ENCODE data around the gene ELN. TPM values are rescaled to one million over a fixed set of nuclear protein-coding genes. Genes with fewer than 3 reads are reported as not detected.
"Not testable (repeated sequence)": the region's sequence is repeated elsewhere in the genome, so short reads cannot be mapped to it uniquely, and the experiment has no call there.

Gene ELN
- not detected for total RNA-seq

DNA sequence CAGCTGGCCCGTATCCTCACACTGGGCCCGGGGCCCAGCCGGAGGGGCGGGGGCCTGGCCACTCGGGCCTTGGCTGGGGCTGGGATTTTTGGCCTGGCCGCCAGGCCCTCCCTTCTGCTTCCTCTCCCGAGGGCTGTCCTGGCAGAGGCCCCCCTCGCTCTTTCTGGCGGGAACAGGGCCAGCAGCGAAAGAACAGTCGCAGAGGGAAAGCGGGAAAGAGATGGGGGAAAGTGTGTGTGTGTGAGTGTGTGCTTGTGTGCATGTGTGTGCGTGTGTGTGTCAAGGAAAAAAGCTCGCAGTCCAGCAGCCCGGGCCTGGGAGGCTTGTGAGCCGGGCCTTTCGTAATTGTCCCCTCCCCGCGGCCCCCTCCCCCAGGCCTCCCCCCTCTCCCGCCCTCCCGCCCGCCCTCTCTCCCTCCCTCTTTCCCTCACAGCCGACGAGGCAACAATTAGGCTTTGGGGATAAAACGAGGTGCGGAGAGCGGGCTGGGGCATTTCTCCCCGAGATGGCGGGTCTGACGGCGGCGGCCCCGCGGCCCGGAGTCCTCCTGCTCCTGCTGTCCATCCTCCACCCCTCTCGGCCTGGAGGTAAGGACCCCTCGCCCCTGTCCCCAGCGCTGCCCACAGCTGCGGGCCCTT lies at the start of gene ELN:
TSS of gene ELN (plus strand) at position 491 of the 638 bp plus-strand sequence. CDS start at position 506, 15 bp downstream.
- POLR2A ChIA-PET: no interaction called here
- Mint-ChIP-seq H3K27ac (no peak within 1 kb of the TSS), H3K27me3 (ENCODE audit: low read depth) (peaks cover 47% of the 10 kb centered on the region), H3K9me3 (ENCODE audit: insufficient read depth) (no peaks in the 10 kb centered on the region), H3K4me1 (ENCODE audit: low read depth) (no peaks in the 10 kb centered on the region), H3K4me3 (no peak within 1 kb of the TSS), H3K36me3 (ENCODE audit: low read depth) (no peaks in the 10 kb centered on the region)
- ATAC-seq (no peak), DNase-seq (no peak)
- CTCF ChIA-PET: no interaction called here

GRCh38 chr7:73978661-73979563 lies 49.1 kb upstream of the ELN start:
- DNase-seq: peak; percentile 43
- H3K4me1 Mint-ChIP-seq (ENCODE audit: low read depth): no peaks in the 10 kb centered on the region
- peak; percentile 71 for ATAC-seq
- H3K9me3 Mint-ChIP-seq (ENCODE audit: insufficient read depth): no peaks in the 10 kb centered on the region
- POLR2A ChIA-PET: no interaction called here
- no peak overlapping the region for H3K27ac Mint-ChIP-seq
- CTCF ChIA-PET: interaction anchor here (0.7 to 1.4 kb wide), 7 partner anchors 12 to 422 kb away, joined by 3 to 5 read pairs (median 3); no protein-coding TSS in a partner anchor
- no peak overlapping the region for H3K4me3 Mint-ChIP-seq
- no peaks in the 10 kb centered on the region for H3K36me3 Mint-ChIP-seq (ENCODE audit: low read depth)
- no peaks in the 10 kb centered on the region for H3K27me3 Mint-ChIP-seq (ENCODE audit: low read depth)

DNA sequence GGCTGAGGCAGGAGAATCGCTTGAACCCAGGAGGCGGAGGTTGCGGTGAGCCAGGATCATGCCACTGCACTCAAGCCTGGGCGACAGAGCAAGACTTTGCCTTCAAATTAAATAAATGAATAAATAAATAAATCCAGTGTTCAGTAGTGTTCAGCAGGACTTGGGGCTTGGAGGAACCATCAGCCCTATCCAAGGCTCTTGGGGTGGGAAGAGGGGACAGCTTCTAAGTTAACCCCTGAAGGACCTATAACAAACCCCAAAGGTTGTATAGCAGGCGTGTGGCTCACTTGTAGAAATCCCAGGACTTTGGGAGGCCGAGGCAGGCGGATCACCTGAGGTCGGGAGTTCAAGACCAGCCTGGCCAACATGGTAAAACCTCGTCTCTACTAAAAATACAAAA lies 48.3 kb upstream of the ELN start:
- H3K27ac Mint-ChIP-seq, ATAC-seq: not testable (repeated sequence)

DNA sequence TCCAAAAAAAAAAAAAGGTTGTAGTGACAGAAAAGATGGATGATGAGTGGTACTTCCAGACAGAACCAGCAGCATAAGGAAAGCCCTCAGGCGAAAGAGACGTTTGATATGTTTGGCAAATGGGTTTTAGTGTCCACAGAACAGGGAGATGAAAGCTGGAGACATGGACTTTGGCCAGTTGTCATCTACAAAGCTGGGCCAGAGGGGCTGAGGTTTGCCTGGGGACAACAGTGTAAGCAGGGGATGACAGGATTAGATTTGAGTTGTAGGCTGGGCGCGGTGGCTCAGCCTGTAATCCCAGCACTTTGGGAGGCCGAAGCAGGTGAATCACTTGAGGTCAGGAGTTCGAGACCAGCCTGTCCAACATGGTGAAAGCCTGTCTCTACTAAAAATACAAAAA lies 47.8 kb upstream of the ELN start:
- no peak for DNase-seq
- ChIA-PET CTCF (interaction anchor here (1.4 kb wide), 1 partner anchor 221 kb away, joined by 3 read pairs; no protein-coding TSS in a partner anchor), POLR2A (no interaction called here)
- Mint-ChIP-seq H3K27ac (no peak overlapping the region), H3K9me3 (ENCODE audit: insufficient read depth) (no peaks in the 10 kb centered on the region), H3K4me3 (no peak overlapping the region), H3K4me1 (ENCODE audit: low read depth) (no peaks in the 10 kb centered on the region), H3K36me3 (ENCODE audit: low read depth) (no peaks in the 10 kb centered on the region), H3K27me3 (ENCODE audit: low read depth) (no peaks in the 10 kb centered on the region)
- ATAC-seq: no peak

More for the DNA sequence above, 48.3 kb upstream of the ELN start:
- H3K4me3 Mint-ChIP-seq; H3K36me3 Mint-ChIP-seq (ENCODE audit: low read depth); H3K27me3 Mint-ChIP-seq (ENCODE audit: low read depth); H3K4me1 Mint-ChIP-seq (ENCODE audit: low read depth); DNase-seq; POLR2A ChIA-PET; H3K9me3 Mint-ChIP-seq (ENCODE audit: insufficient read depth): not testable (repeated sequence)
- CTCF ChIA-PET: interaction anchor here (0.8 to 1.4 kb wide), 6 partner anchors 11 to 421 kb away, joined by 3 to 5 read pairs (median 3); no protein-coding TSS in a partner anchor

- no peak overlapping the region for H3K4me3 Mint-ChIP-seq
- no peak overlapping the region for H3K27ac Mint-ChIP-seq
- DNase-seq (no peak), ATAC-seq (no peak)
- H3K27me3 Mint-ChIP-seq (ENCODE audit: low read depth): no peaks in the 10 kb centered on the region
- no peaks in the 10 kb centered on the region for H3K36me3 Mint-ChIP-seq (ENCODE audit: low read depth)
- H3K9me3 Mint-ChIP-seq (ENCODE audit: insufficient read depth): no peaks in the 10 kb centered on the region
- ChIA-PET POLR2A (no interaction called here), CTCF (no interaction called here)
- no peaks in the 10 kb centered on the region for H3K4me1 Mint-ChIP-seq (ENCODE audit: low read depth)
Observed at GRCh38 chr7:73981933-73982332, 46.0 kb upstream of the ELN start.

- H3K27me3 Mint-ChIP-seq (ENCODE audit: low read depth): no peaks in the 10 kb centered on the region
- ATAC-seq: no peak
- no peak for DNase-seq
- ChIA-PET POLR2A (no interaction called here), CTCF (no interaction called here)
- H3K4me1 Mint-ChIP-seq (ENCODE audit: low read depth): no peaks in the 10 kb centered on the region
- no peak overlapping the region for H3K27ac Mint-ChIP-seq
- no peak overlapping the region for H3K4me3 Mint-ChIP-seq
- H3K36me3 Mint-ChIP-seq (ENCODE audit: low read depth): no peaks in the 10 kb centered on the region
- no peaks in the 10 kb centered on the region for H3K9me3 Mint-ChIP-seq (ENCODE audit: insufficient read depth)
Observed at GRCh38 chr7:73983437-73984164, 44.4 kb upstream of the ELN start.

GRCh38 chr7:73984481-73985205 lies 43.3 kb upstream of the ELN start:
- Mint-ChIP-seq H3K4me3 (no peak overlapping the region), H3K4me1 (ENCODE audit: low read depth) (no peaks in the 10 kb centered on the region), H3K27ac (no peak overlapping the region), H3K27me3 (ENCODE audit: low read depth) (no peaks in the 10 kb centered on the region), H3K36me3 (ENCODE audit: low read depth) (no peaks in the 10 kb centered on the region), H3K9me3 (ENCODE audit: insufficient read depth) (no peaks in the 10 kb centered on the region)
- ATAC-seq: no peak
- DNase-seq: no peak
- POLR2A ChIA-PET: no interaction called here
- CTCF ChIA-PET: no interaction called here

DNA sequence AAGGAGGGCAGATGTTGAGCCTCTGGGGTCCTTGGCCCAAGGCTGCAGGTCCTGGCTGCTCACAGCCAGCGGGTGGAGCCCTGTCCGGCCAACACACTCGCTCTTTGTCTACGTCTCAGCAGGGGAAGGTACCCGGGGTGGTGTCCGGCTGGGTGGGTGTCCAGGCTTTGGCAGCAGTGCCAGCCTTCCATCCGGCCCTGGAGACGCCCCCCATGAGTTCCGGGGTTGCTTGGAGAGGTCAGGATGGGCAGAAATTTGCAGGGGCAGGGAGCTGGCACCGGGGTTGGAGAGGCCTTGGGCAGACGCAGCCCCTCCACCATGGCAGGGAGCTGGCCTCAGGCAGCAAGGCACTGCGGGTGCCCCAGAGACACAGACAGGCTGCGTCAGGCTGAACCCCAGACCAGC lies 42.2 kb upstream of the ELN start:
- ChIA-PET CTCF (no interaction called here), POLR2A (no interaction called here)
- Mint-ChIP-seq H3K4me3 (no peak overlapping the region), H3K4me1 (ENCODE audit: low read depth) (no peaks in the 10 kb centered on the region), H3K27ac (no peak overlapping the region), H3K27me3 (ENCODE audit: low read depth) (no peaks in the 10 kb centered on the region), H3K9me3 (ENCODE audit: insufficient read depth) (no peaks in the 10 kb centered on the region), H3K36me3 (ENCODE audit: low read depth) (no peaks in the 10 kb centered on the region)
- DNase-seq (no peak), ATAC-seq (no peak)

DNA sequence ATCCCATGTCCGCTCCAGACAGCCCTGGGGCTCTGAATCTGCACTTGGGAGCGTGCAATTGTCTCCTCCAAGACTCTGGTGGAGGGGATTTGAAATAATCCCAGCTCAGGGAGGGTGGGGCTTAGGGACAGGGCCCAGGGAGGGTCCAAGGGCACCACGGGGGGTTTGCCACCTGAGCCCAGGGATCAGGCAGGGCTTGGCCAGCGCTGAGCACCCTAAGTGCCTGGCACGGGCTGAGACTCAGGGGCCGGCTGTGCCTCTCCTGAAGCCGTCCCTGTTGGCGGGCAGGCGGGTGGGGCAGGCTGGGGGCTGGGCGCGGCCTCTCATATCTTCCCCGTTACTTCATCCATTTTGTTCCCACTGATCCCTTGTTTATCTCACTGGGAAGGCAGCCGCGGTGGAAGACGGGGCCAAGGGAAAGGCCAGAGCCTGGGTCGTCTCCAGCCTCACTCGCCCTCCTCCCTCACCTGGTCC lies 41.8 kb upstream of the ELN start:
- Mint-ChIP-seq H3K27ac (no peak overlapping the region), H3K27me3 (ENCODE audit: low read depth) (no peaks in the 10 kb centered on the region), H3K4me1 (ENCODE audit: low read depth) (no peaks in the 10 kb centered on the region), H3K36me3 (ENCODE audit: low read depth) (no peaks in the 10 kb centered on the region), H3K4me3 (no peak overlapping the region), H3K9me3 (ENCODE audit: insufficient read depth) (no peaks in the 10 kb centered on the region)
- ChIA-PET POLR2A (no interaction called here), CTCF (no interaction called here)
- no peak for DNase-seq
- ATAC-seq: no peak

- POLR2A ChIA-PET: no interaction called here
- H3K36me3 Mint-ChIP-seq (ENCODE audit: low read depth): no peaks in the 10 kb centered on the region
- CTCF ChIA-PET: no interaction called here
- DNase-seq: no peak
- no peak for ATAC-seq
- H3K27me3 Mint-ChIP-seq (ENCODE audit: low read depth): no peaks in the 10 kb centered on the region
- no peak overlapping the region for H3K4me3 Mint-ChIP-seq
- H3K27ac Mint-ChIP-seq: no peak overlapping the region
- H3K9me3 Mint-ChIP-seq (ENCODE audit: insufficient read depth): no peaks in the 10 kb centered on the region
- no peaks in the 10 kb centered on the region for H3K4me1 Mint-ChIP-seq (ENCODE audit: low read depth)
Observed at GRCh38 chr7:73987298-73987697, 40.7 kb upstream of the ELN start.

GRCh38 chr7:73988197-73988596 lies 39.8 kb upstream of the ELN start:
- ATAC-seq (no peak), DNase-seq (no peak)
- Mint-ChIP-seq H3K36me3 (ENCODE audit: low read depth) (no peaks in the 10 kb centered on the region), H3K4me1 (ENCODE audit: low read depth) (no peaks in the 10 kb centered on the region), H3K9me3 (ENCODE audit: insufficient read depth) (no peaks in the 10 kb centered on the region), H3K27me3 (ENCODE audit: low read depth) (no peaks in the 10 kb centered on the region), H3K4me3 (no peak overlapping the region), H3K27ac (no peak overlapping the region)
- CTCF ChIA-PET: no interaction called here
- POLR2A ChIA-PET: no interaction called here
